Panc1 (cell line): ENCODE data around the gene NPTX2. TPM values are rescaled to one million over a fixed set of nuclear protein-coding genes. Genes with fewer than 3 reads are reported as not detected.

Experiments used
- ATAC-seq: fragments of 200-7000 bp; cut with Tn5 transposase; 2 replicates; pipeline ENCODE4 v1.9.1; 2020; ENCODE audit warnings: mild to moderate bottlenecking, moderate library complexity
- BruUV-seq: library from RNA; stranded (reverse); fragments of 400-500 nt; replicated peaks from 2 replicates; lab custom pipeline; 2021; lab: Mats Ljungman, UMichigan
- CTCF ChIA-PET: fragments of 300-600 bp; sonication (Branson Sonifier 250); formaldehyde crosslinking; loops from one replicate; lab custom pipeline; 2022; ENCODE audit warnings: antibody characterized with exemption; lab: Charles Lee
- POLR2A ChIA-PET: fragments of 300-600 bp; sonication (Branson Sonifier 250); formaldehyde crosslinking; loops from one replicate; lab custom pipeline; 2022; ENCODE audit warnings: antibody characterized with exemption; lab: Charles Lee
- DNase-seq: peaks from one replicate; pipeline ENCODE4 v3.0.0-alpha.2; 2010; ENCODE audit warnings: low read depth, low spot score
- H3K27ac ChIP-seq: 2 replicates; pipeline ENCODE4 v1.5.1; 2011; ENCODE audit warnings: mild to moderate bottlenecking, low read length, inconsistent platforms
- H3K27me3 ChIP-seq: fragments of 200-500 bp; sonication (Bioruptor generic); 2 replicates; pipeline ENCODE4 v1.6.0; 2014; ENCODE audit warnings: low read length, inconsistent platforms; ENCODE audit not compliant: control insufficient read depth, insufficient read depth
- H3K36me3 ChIP-seq: fragments of 200-500 bp; sonication (Bioruptor generic); 2 replicates; pipeline ENCODE4 v1.5.1; 2014; ENCODE audit warnings: inconsistent platforms, mild to moderate bottlenecking, low read length, moderate library complexity; ENCODE audit not compliant: control insufficient read depth, insufficient read depth
- H3K4me1 ChIP-seq: 2 replicates; pipeline ENCODE4 v1.5.1; 2011; ENCODE audit warnings: inconsistent platforms, mild to moderate bottlenecking, low read length, moderate library complexity; ENCODE audit not compliant: control insufficient read depth, insufficient read depth
- H3K4me3 ChIP-seq, 2 experiments: 2 replicates each; pipeline ENCODE4 v1.5.1; 2011 to 2012; ENCODE audit warnings: low read depth in 2 of 2, low read length in 2 of 2, mild to moderate bottlenecking in 2 of 2, inconsistent platforms in 1 of 2, moderate library complexity in 1 of 2
- H3K9me3 ChIP-seq: fragments of 200-500 bp; sonication (Bioruptor generic); 2 replicates; pipeline ENCODE4 v1.5.1; 2014; ENCODE audit warnings: low read depth, mild to moderate bottlenecking, inconsistent platforms, low read length, moderate library complexity; ENCODE audit not compliant: control insufficient read depth, insufficient read depth
- POLR2AphosphoS5 ChIP-seq: IDR thresholded peaks from 2 replicates; pipeline ENCODE4 v1.6.1; 2012; ENCODE audit warnings: mild to moderate bottlenecking, low read depth, low read length, moderate library complexity
- SIN3A ChIP-seq: IDR thresholded peaks from 2 replicates; pipeline ENCODE4 v1.6.1; 2012; ENCODE audit warnings: low read depth, mild to moderate bottlenecking, low read length, moderate library complexity, borderline replicate concordance; ENCODE audit not compliant: insufficient read depth
- TCF7L2 ChIP-seq: IDR thresholded peaks from 2 replicates; pipeline ENCODE4 v1.6.1; 2011; ENCODE audit warnings: mild to moderate bottlenecking, low read depth, low read length, inconsistent platforms
- in situ Hi-C: cut with HindIII; loops from 2 replicates; pipeline ENCODE4 v1.10.0; 2016; ENCODE audit warnings: low sequenced_read_pairs, low pct_unique_long_range_greater_than_20kb
- intact Hi-C: fragments of 100-400 bp; cut with micrococcal nuclease; formaldehyde crosslinking; loops from one replicate; pipeline ENCODE4 v1.10.0; 2022; ENCODE audit not compliant: unreplicated experiment
- total RNA-seq: library from RNA; stranded (reverse); gene quantifications from one replicate; pipeline ENCODE4 v1.2.1, GENCODE V29; 2021; ENCODE audit not compliant: unreplicated experiment
- TF ChIP-seq, protein P1 (sequence below): fragments of 450-650 bp; IDR thresholded peaks from 2 replicates; pipeline ENCODE4 v1.5.1; 2017; ENCODE audit warnings: mild to moderate bottlenecking
- TF ChIP-seq, protein P2 (sequence below), 2 experiments: IDR thresholded peaks; 2 replicates each; pipeline ENCODE4 v1.6.1; 2011 to 2012; ENCODE audit warnings: low read depth in 2 of 2, control low read depth in 1 of 2, low read length in 1 of 2, mild to moderate bottlenecking in 1 of 2, moderate library complexity in 1 of 2; ENCODE audit not compliant: insufficient read depth in 1 of 2

NPTX2 gene
- total RNA-seq, 1 experiment from 2014 or later = 0.15 TPM

GRCh38 chr7:98629001-98629431, 11.9 kb downstream of the NPTX2 start:
- Histone ChIP-seq H3K36me3 (no peaks in the 10 kb centered on the region), H3K4me3 (no peak overlapping the region), H3K4me1 (no peaks in the 10 kb centered on the region; the same call in 1 of the 2 replicates), H3K27ac (no peak overlapping the region), H3K27me3 (peaks cover 23% of the 10 kb centered on the region), H3K9me3 (no peaks in the 10 kb centered on the region)
- ChIA-PET POLR2A (interaction anchor here (0.7 to 0.8 kb wide), 2 partner anchors 8 to 14 kb away, joined by 3 read pairs; no protein-coding TSS in a partner anchor), CTCF (no interaction called here)
- BruUV-seq = no TSS peak
- TF ChIP-seq TCF7L2 (no peak), SIN3A (no peak), POLR2AphosphoS5 (no peak)
- TF ChIP-seq, protein P1, sequence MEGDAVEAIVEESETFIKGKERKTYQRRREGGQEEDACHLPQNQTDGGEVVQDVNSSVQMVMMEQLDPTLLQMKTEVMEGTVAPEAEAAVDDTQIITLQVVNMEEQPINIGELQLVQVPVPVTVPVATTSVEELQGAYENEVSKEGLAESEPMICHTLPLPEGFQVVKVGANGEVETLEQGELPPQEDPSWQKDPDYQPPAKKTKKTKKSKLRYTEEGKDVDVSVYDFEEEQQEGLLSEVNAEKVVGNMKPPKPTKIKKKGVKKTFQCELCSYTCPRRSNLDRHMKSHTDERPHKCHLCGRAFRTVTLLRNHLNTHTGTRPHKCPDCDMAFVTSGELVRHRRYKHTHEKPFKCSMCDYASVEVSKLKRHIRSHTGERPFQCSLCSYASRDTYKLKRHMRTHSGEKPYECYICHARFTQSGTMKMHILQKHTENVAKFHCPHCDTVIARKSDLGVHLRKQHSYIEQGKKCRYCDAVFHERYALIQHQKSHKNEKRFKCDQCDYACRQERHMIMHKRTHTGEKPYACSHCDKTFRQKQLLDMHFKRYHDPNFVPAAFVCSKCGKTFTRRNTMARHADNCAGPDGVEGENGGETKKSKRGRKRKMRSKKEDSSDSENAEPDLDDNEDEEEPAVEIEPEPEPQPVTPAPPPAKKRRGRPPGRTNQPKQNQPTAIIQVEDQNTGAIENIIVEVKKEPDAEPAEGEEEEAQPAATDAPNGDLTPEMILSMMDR = no peak
- TF ChIP-seq, protein P2, sequence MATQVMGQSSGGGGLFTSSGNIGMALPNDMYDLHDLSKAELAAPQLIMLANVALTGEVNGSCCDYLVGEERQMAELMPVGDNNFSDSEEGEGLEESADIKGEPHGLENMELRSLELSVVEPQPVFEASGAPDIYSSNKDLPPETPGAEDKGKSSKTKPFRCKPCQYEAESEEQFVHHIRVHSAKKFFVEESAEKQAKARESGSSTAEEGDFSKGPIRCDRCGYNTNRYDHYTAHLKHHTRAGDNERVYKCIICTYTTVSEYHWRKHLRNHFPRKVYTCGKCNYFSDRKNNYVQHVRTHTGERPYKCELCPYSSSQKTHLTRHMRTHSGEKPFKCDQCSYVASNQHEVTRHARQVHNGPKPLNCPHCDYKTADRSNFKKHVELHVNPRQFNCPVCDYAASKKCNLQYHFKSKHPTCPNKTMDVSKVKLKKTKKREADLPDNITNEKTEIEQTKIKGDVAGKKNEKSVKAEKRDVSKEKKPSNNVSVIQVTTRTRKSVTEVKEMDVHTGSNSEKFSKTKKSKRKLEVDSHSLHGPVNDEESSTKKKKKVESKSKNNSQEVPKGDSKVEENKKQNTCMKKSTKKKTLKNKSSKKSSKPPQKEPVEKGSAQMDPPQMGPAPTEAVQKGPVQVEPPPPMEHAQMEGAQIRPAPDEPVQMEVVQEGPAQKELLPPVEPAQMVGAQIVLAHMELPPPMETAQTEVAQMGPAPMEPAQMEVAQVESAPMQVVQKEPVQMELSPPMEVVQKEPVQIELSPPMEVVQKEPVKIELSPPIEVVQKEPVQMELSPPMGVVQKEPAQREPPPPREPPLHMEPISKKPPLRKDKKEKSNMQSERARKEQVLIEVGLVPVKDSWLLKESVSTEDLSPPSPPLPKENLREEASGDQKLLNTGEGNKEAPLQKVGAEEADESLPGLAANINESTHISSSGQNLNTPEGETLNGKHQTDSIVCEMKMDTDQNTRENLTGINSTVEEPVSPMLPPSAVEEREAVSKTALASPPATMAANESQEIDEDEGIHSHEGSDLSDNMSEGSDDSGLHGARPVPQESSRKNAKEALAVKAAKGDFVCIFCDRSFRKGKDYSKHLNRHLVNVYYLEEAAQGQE (IDR thresholded peaks at IDR 0.05; ENCODE audit: insufficient read depth in 1 of 2, low read depth in 2 of 2, low read length in 1 of 2) = no peak
- ATAC-seq = no peak
- DNase-seq = no peak
- intact Hi-C loops = no loop called here
- in situ Hi-C loops = no loop called here

DNA sequence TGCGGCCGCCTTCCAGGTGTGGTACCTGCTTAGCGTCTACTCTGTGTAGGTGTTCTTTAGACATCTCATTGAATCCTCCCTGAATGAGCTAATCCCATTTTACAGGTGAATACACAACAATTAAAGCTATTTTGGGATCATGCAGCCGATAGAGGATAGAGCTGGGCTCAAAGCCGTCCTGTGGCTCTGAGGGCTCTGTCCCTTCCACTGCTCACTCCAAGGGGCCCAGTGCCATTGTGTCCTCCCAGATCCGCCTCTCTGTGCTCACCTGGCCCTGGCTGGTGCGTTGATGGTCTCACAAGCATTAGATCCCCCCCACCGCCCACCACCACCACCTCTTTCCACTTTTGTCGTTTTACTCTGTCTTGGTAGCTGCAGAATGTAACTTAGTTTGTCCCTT, 13.1 kb downstream of the NPTX2 start:
- no peak for TF ChIP-seq TCF7L2
- TF ChIP-seq, protein P2 (IDR thresholded peaks at IDR 0.05; ENCODE audit: insufficient read depth in 1 of 2, low read depth in 2 of 2, low read length in 1 of 2) = no peak
- TF ChIP-seq SIN3A = no peak
- no peak for TF ChIP-seq POLR2AphosphoS5
- TF ChIP-seq, protein P1 = no peak
- ATAC-seq (no peak), DNase-seq (no peak)
- Histone ChIP-seq H3K9me3 (no peaks in the 10 kb centered on the region), H3K4me1 (no peaks in the 10 kb centered on the region; the same call in 1 of the 2 replicates), H3K27ac (no peak overlapping the region), H3K27me3 (peaks cover 25% of the 10 kb centered on the region), H3K36me3 (no peaks in the 10 kb centered on the region), H3K4me3 (no peak overlapping the region)
- in situ Hi-C loops = no loop called here
- intact Hi-C loops = no loop called here
- CTCF ChIA-PET = no interaction called here
- BruUV-seq = no TSS peak
- POLR2A ChIA-PET = no interaction called here
